ENCODE data around the gene CLTA. TPM values are rescaled to one million over a fixed set of nuclear protein-coding genes. Genes with fewer than 3 reads are reported as not detected.
A peak's percentile ranks its signal among the peaks of the same experiment; 100 is the strongest.

Gene CLTA
- total RNA-seq, 1 donor from 2014 or later: 424 TPM

- H3K4me1 ChIP-seq (ENCODE audit: insufficient read depth, low read length): peaks cover 43% of the 10 kb centered on the region
- Mint-ChIP-seq H3K27ac (ENCODE audit: unreplicated experiment) (peak overlapping the region; percentile 93), H3K4me3 (ENCODE audit: unreplicated experiment) (peak overlapping the region; percentile 20), H3K36me3 (ENCODE audit: low read depth, unreplicated experiment) (peaks cover 39% of the 10 kb centered on the region), H3K9me3 (ENCODE audit: unreplicated experiment) (peaks cover 13% of the 10 kb centered on the region), H3K27me3 (ENCODE audit: low read depth, unreplicated experiment) (no peaks in the 10 kb centered on the region), H3K4me1 (ENCODE audit: low read depth, unreplicated experiment) (peaks cover 55% of the 10 kb centered on the region)
- H3K9ac ChIP-seq (ENCODE audit: low read length): peak overlapping the region; percentile 68
- no peak overlapping the region for H2AFZ ChIP-seq (ENCODE audit: low read depth, low read length)
- peak overlapping the region; percentile 92 for H3K27ac ChIP-seq (ENCODE audit: low read depth, low read length)
- TF ChIP-seq, protein P1, sequence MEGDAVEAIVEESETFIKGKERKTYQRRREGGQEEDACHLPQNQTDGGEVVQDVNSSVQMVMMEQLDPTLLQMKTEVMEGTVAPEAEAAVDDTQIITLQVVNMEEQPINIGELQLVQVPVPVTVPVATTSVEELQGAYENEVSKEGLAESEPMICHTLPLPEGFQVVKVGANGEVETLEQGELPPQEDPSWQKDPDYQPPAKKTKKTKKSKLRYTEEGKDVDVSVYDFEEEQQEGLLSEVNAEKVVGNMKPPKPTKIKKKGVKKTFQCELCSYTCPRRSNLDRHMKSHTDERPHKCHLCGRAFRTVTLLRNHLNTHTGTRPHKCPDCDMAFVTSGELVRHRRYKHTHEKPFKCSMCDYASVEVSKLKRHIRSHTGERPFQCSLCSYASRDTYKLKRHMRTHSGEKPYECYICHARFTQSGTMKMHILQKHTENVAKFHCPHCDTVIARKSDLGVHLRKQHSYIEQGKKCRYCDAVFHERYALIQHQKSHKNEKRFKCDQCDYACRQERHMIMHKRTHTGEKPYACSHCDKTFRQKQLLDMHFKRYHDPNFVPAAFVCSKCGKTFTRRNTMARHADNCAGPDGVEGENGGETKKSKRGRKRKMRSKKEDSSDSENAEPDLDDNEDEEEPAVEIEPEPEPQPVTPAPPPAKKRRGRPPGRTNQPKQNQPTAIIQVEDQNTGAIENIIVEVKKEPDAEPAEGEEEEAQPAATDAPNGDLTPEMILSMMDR (IDR thresholded peaks at IDR 0.05; ENCODE audit: insufficient read depth, low read depth, low read length): no peak
- TF ChIP-seq EZH2 (IDR thresholded peaks at IDR 0.05; ENCODE audit: insufficient read depth, low read length): no peak
- peak overlapping the region; percentile 43 for H3K4me3 ChIP-seq (ENCODE audit: insufficient read depth, low read depth, low read length)
- DNase-seq (ENCODE audit: low read depth) (peak; percentile 86), FAIRE-seq (no peak)
- H3K4me2 ChIP-seq (ENCODE audit: low read length): peak overlapping the region; percentile 82
- H3K79me2 ChIP-seq (ENCODE audit: insufficient read depth, low read length): peaks cover 14% of the 10 kb centered on the region
- no peaks in the 10 kb centered on the region for H3K27me3 ChIP-seq (ENCODE audit: insufficient read depth, low read length)
- H4K20me1 ChIP-seq (ENCODE audit: insufficient read depth, low read length): peaks cover 23% of the 10 kb centered on the region
- no peaks in the 10 kb centered on the region for H3K9me3 ChIP-seq (ENCODE audit: insufficient read depth, low read depth, low read length)
- no peaks in the 10 kb centered on the region for H3K36me3 ChIP-seq (ENCODE audit: insufficient read depth, low read length)
Measured at GRCh38 chr9:36149197-36149596, 41.5 kb upstream of the CLTA start.

DNA sequence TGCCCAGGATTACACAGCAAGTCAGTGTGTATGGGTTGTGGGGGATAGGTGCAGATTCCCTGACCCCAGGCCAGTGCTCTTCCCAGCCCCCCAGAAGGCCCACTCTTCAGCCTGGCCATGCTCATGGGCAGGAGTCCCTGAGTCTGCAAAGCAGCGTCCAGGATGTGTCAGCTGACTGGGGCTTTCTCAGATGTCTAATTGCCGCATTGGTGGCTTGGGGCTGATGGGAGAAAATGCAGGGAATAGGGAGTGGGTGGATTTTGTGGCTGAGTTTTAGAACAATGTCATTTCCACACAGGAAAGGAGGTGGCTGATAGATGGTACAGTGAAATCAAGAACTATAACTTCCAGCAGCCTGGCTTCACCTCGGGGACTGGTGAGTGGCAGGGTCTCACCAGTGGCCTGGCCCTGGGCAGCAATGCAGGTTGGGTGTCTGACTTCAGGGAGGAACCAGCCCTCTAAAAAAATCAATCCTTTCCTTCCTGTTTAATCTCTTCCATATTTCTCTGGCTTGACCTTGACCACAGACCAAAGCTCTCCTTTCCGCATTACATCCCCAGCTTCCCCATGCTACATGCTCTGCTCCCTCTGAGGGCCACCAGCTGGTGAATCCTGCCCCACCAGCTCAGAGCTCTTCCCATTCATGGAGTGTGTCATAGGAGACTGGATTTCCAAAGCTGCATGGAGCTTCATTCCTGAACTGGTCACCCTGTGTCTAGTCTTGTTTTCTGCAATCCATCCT, 40.0 kb upstream of the CLTA start:
- Histone ChIP-seq H3K79me2 (ENCODE audit: insufficient read depth, low read length) (peaks cover under 1% of the 10 kb centered on the region), H3K9me3 (ENCODE audit: insufficient read depth, low read depth, low read length) (no peaks in the 10 kb centered on the region), H3K4me1 (ENCODE audit: insufficient read depth, low read length) (peaks cover 53% of the 10 kb centered on the region), H3K27me3 (ENCODE audit: insufficient read depth, low read length) (no peaks in the 10 kb centered on the region), H3K9ac (ENCODE audit: low read length) (no peak overlapping the region), H3K4me2 (ENCODE audit: low read length) (peak overlapping the region; percentile 67), H4K20me1 (ENCODE audit: insufficient read depth, low read length) (peaks cover 14% of the 10 kb centered on the region), H3K27ac (ENCODE audit: low read depth, low read length) (peak overlapping the region; percentile 38), H3K4me3 (ENCODE audit: insufficient read depth, low read depth, low read length) (no peak overlapping the region), H3K36me3 (ENCODE audit: insufficient read depth, low read length) (no peaks in the 10 kb centered on the region), H2AFZ (ENCODE audit: low read depth, low read length) (no peak overlapping the region)
- Mint-ChIP-seq H3K9me3 (ENCODE audit: unreplicated experiment) (peaks cover 9% of the 10 kb centered on the region), H3K27me3 (ENCODE audit: low read depth, unreplicated experiment) (no peaks in the 10 kb centered on the region), H3K4me1 (ENCODE audit: low read depth, unreplicated experiment) (peaks cover 60% of the 10 kb centered on the region), H3K27ac (ENCODE audit: unreplicated experiment) (peak overlapping the region; percentile 93), H3K4me3 (ENCODE audit: unreplicated experiment) (peak overlapping the region; percentile 31), H3K36me3 (ENCODE audit: low read depth, unreplicated experiment) (peaks cover 30% of the 10 kb centered on the region)
- FAIRE-seq (no peak), DNase-seq (ENCODE audit: low read depth) (peak; percentile 50)
- TF ChIP-seq, protein P1 (IDR thresholded peaks at IDR 0.05; ENCODE audit: insufficient read depth, low read depth, low read length): no peak
- TF ChIP-seq EZH2 (IDR thresholded peaks at IDR 0.05; ENCODE audit: insufficient read depth, low read length): no peak
